HCT116 (cell line): ENCODE data around the gene SDK2. TPM values are rescaled to one million over a fixed set of nuclear protein-coding genes. Genes with fewer than 3 reads are reported as not detected.

ENCODE experiments used
- ATAC-seq: fragments of 200-7000 bp; cut with Tn5 transposase; 2 replicates; pipeline ENCODE4 v1.9.1; 2020; ENCODE audit warnings: mild to moderate bottlenecking, moderate library complexity
- BruUV-seq: library from RNA; stranded (reverse); fragments of 400-500 nt; replicated peaks from 2 replicates; lab custom pipeline; 2021; lab: Mats Ljungman, UMichigan
- CTCF ChIA-PET: fragments of 300-600 bp; sonication (Branson Sonifier 250); formaldehyde crosslinking; loops from one replicate; lab custom pipeline; 2021; ENCODE audit warnings: antibody characterized with exemption; lab: Charles Lee
- POLR2A ChIA-PET: fragments of 300-600, 350-600 bp; sonication (Branson Sonifier 250); formaldehyde crosslinking; loops from one replicate; lab custom pipeline; 2021; ENCODE audit warnings: antibody characterized with exemption; lab: Charles Lee
- RAD21 ChIA-PET, 2 experiments: fragments of 300-600 bp; sonication (Branson Sonifier 250); formaldehyde crosslinking; loops; one replicate each; lab custom pipeline; 2023; ENCODE audit warnings: low total read pairs in 2 of 2; ENCODE audit not compliant: uncharacterized antibody in 2 of 2, unreplicated experiment in 2 of 2, low non-redundant PET in 1 of 2; lab: Charles Lee
- DNase-seq: peaks from one replicate; pipeline ENCODE4 v3.0.0-alpha.2; 2010; ENCODE audit warnings: low read depth, low spot score
- H2AFZ ChIP-seq: fragments of 200-600 bp; shearing (Covaris generic), sonication (generic); 2 replicates; pipeline ENCODE4 v1.6.1; 2017; ENCODE audit warnings: low read depth, mixed run types, mixed read lengths, antibody characterized with exemption, low read length; ENCODE audit not compliant: poor library complexity, severe bottlenecking
- H3K27ac ChIP-seq: 2 replicates; pipeline ENCODE4 v1.5.1; 2012; ENCODE audit warnings: low read depth, low read length
- H3K27me3 ChIP-seq: fragments of 200-600 bp; sonication (generic); 2 replicates; pipeline ENCODE4 v1.6.1; 2016; ENCODE audit warnings: mixed run types, low read length, mixed read lengths; ENCODE audit not compliant: insufficient read depth
- H3K36me3 ChIP-seq, 2 experiments: fragments of 200-500 bp in 1 of 2; fragments of 200-600 bp in 1 of 2; sonication (Bioruptor generic) in 1 of 2; sonication (generic) in 1 of 2; 2 replicates each; pipeline versions ENCODE4 v1.5.1 to v1.6.1; 2014 to 2016; ENCODE audit warnings: low read length in 2 of 2, inconsistent platforms in 1 of 2, mixed read lengths in 1 of 2, mixed run types in 1 of 2; ENCODE audit not compliant: insufficient read depth in 2 of 2, control insufficient read depth in 1 of 2
- H3K4me1 ChIP-seq, 2 experiments: fragments of 200-600 bp in 1 of 2; sonication (generic) in 1 of 2; 2 replicates each; pipeline versions ENCODE4 v1.5.1 to v1.6.1; 2012 to 2017; ENCODE audit warnings: low read length in 2 of 2, inconsistent platforms in 1 of 2, mild to moderate bottlenecking in 1 of 2, mixed read lengths in 1 of 2, mixed run types in 1 of 2, moderate library complexity in 1 of 2; ENCODE audit not compliant: insufficient read depth in 2 of 2, control insufficient read depth in 1 of 2
- H3K4me2 ChIP-seq: fragments of 200-600 bp; sonication (generic); 2 replicates; pipeline ENCODE4 v1.6.1; 2017; ENCODE audit warnings: mixed run types, low read length, mixed read lengths
- H3K4me3 ChIP-seq, 2 experiments: fragments of 200-600 bp in 1 of 2; sonication (generic) in 1 of 2; replicated peaks in 1 of 2; 2 replicates each; pipeline ENCODE4 v1.5.1; 2011 to 2016; ENCODE audit warnings: low read length in 2 of 2, control low read depth in 1 of 2, low read depth in 1 of 2, mild to moderate bottlenecking in 1 of 2, mixed read lengths in 1 of 2, mixed run types in 1 of 2
- H3K79me2 ChIP-seq: fragments of 200-600 bp; sonication (generic); 2 replicates; pipeline ENCODE4 v1.6.1; 2017; ENCODE audit warnings: mild to moderate bottlenecking, mixed run types, low read length, moderate library complexity, mixed read lengths; ENCODE audit not compliant: insufficient read depth
- H3K9ac ChIP-seq: fragments of 200-600 bp; sonication (generic); 2 replicates; pipeline ENCODE4 v1.6.1; 2016; ENCODE audit warnings: low read length, mixed read lengths
- H3K9me2 ChIP-seq: fragments of 200-600 bp; sonication (generic), shearing (Covaris generic); 2 replicates; pipeline ENCODE4 v1.6.1; 2017; ENCODE audit warnings: mixed run types, mild to moderate bottlenecking, moderate library complexity; ENCODE audit not compliant: insufficient read depth
- H3K9me3 ChIP-seq, 2 experiments: fragments of 200-500 bp in 1 of 2; fragments of 200-600 bp in 1 of 2; sonication (Bioruptor generic) in 1 of 2; sonication (generic) in 1 of 2; 2 replicates each; pipeline ENCODE4 v1.6.1; 2014 to 2017; ENCODE audit warnings: low read length in 2 of 2, mixed read lengths in 2 of 2, inconsistent platforms in 1 of 2, low read depth in 1 of 2, mild to moderate bottlenecking in 1 of 2, mixed run types in 1 of 2, moderate library complexity in 1 of 2; ENCODE audit not compliant: control insufficient read depth in 1 of 2, insufficient read depth in 1 of 2
- H4K20me1 ChIP-seq: fragments of 200-600 bp; sonication (generic), shearing (Covaris generic); 2 replicates; pipeline ENCODE4 v1.6.1; 2017; ENCODE audit warnings: mixed run types, mild to moderate bottlenecking, moderate library complexity; ENCODE audit not compliant: insufficient read depth
- ATF3 ChIP-seq: IDR thresholded peaks from 2 replicates; pipeline ENCODE4 v1.6.1; 2012
- CBX3 ChIP-seq: IDR thresholded peaks from 2 replicates; pipeline ENCODE4 v1.6.1; 2012; ENCODE audit warnings: low read depth
- CEBPB ChIP-seq: IDR thresholded peaks from 2 replicates; pipeline ENCODE4 v1.6.1; 2012; ENCODE audit warnings: low read depth
- EGR1 ChIP-seq: IDR thresholded peaks from 2 replicates; pipeline ENCODE4 v1.6.1; 2012; ENCODE audit warnings: low read depth
- ELF1 ChIP-seq: IDR thresholded peaks from 2 replicates; pipeline ENCODE4 v1.6.1; 2012; ENCODE audit warnings: low read depth, borderline replicate concordance
- EZH2phosphoT487 ChIP-seq: fragments of 200-600 bp; IDR thresholded peaks from 2 replicates; pipeline ENCODE4 v1.6.1; 2018; ENCODE audit warnings: antibody characterized with exemption, borderline replicate concordance
- FOSL1 ChIP-seq: IDR thresholded peaks from 2 replicates; pipeline ENCODE4 v1.6.1; 2012; ENCODE audit warnings: low read depth
- JUND ChIP-seq: IDR thresholded peaks from 2 replicates; pipeline ENCODE4 v1.6.1; 2012
- POLR2AphosphoS5 ChIP-seq: IDR thresholded peaks from 2 replicates; pipeline ENCODE4 v1.6.1; 2011; ENCODE audit warnings: mild to moderate bottlenecking, low read depth, low read length, moderate library complexity
- RAD21 ChIP-seq: IDR thresholded peaks from 2 replicates; pipeline ENCODE4 v1.6.1; 2012; ENCODE audit warnings: low read depth, mild to moderate bottlenecking
- SP1 ChIP-seq: IDR thresholded peaks from 2 replicates; pipeline ENCODE4 v1.6.1; 2012; ENCODE audit warnings: low read depth
- SRF ChIP-seq: IDR thresholded peaks from 2 replicates; pipeline ENCODE4 v1.6.1; 2012; ENCODE audit warnings: low read depth
- YY1 ChIP-seq: IDR thresholded peaks from 2 replicates; pipeline ENCODE4 v1.6.1; 2011; ENCODE audit warnings: low read length, low read depth, moderate library complexity, mild to moderate bottlenecking; ENCODE audit not compliant: insufficient replicate concordance; ENCODE audit errors: extremely low read depth
- ZFX ChIP-seq: fragments of 450-650 bp; IDR thresholded peaks from 2 replicates; pipeline ENCODE4 v1.6.1; 2017
- ZNF274 ChIP-seq: fragments of 200-500 bp; sonication (Bioruptor generic); IDR thresholded peaks from 2 replicates; pipeline ENCODE4 v1.6.1; 2014; ENCODE audit warnings: mild to moderate bottlenecking, low read depth, low read length, inconsistent platforms
- intact Hi-C: fragments of 100-400 bp; cut with micrococcal nuclease; formaldehyde crosslinking; loops from 2 replicates; pipeline ENCODE4 v1.10.0; 2022
- total RNA-seq: library from RNA; stranded (reverse); gene quantifications from one replicate; pipeline ENCODE4 v1.2.1, GENCODE V29; 2021; ENCODE audit not compliant: unreplicated experiment
- TF ChIP-seq, protein P1 (sequence below): IDR thresholded peaks from 2 replicates; pipeline ENCODE4 v1.6.1; 2012; ENCODE audit warnings: low read depth
- TF ChIP-seq, protein P2 (sequence below): IDR thresholded peaks from 2 replicates; pipeline ENCODE4 v1.6.1; 2011; ENCODE audit warnings: mild to moderate bottlenecking, low read length, moderate library complexity; ENCODE audit not compliant: insufficient replicate concordance; ENCODE audit errors: extremely low read depth

The SDK2 gene
- total RNA-seq, 1 experiment from 2014 or later = 0.10 TPM

DNA sequence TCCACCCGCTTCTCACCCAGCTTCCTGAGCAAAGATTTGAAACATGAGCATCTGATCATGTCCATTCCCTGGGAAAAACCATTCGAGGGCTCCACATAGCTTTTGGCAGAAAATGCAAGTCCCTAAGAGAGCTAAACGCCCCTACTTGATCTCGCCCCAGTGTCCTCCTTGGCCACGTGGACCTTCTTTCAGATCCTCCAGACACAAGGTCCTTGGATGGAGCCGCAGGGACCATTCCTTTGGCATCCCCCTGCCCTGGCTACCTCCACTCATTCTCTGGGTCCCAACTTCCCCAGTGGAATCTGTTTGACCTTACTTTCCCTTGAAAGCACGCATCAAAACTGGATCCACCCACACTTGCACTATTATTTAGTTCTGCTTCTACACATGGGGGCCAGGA is 146.5 kb downstream of the SDK2 start (continued):
- TF ChIP-seq, protein P1, sequence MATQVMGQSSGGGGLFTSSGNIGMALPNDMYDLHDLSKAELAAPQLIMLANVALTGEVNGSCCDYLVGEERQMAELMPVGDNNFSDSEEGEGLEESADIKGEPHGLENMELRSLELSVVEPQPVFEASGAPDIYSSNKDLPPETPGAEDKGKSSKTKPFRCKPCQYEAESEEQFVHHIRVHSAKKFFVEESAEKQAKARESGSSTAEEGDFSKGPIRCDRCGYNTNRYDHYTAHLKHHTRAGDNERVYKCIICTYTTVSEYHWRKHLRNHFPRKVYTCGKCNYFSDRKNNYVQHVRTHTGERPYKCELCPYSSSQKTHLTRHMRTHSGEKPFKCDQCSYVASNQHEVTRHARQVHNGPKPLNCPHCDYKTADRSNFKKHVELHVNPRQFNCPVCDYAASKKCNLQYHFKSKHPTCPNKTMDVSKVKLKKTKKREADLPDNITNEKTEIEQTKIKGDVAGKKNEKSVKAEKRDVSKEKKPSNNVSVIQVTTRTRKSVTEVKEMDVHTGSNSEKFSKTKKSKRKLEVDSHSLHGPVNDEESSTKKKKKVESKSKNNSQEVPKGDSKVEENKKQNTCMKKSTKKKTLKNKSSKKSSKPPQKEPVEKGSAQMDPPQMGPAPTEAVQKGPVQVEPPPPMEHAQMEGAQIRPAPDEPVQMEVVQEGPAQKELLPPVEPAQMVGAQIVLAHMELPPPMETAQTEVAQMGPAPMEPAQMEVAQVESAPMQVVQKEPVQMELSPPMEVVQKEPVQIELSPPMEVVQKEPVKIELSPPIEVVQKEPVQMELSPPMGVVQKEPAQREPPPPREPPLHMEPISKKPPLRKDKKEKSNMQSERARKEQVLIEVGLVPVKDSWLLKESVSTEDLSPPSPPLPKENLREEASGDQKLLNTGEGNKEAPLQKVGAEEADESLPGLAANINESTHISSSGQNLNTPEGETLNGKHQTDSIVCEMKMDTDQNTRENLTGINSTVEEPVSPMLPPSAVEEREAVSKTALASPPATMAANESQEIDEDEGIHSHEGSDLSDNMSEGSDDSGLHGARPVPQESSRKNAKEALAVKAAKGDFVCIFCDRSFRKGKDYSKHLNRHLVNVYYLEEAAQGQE = no peak
- no peak for TF ChIP-seq EGR1
- TF ChIP-seq, all 23 proteins: peak for 0

GRCh38 chr17:73496232-73496631 is 148.0 kb downstream of the SDK2 start:
- no peaks in the 10 kb centered on the region for H4K20me1 ChIP-seq
- H3K36me3 ChIP-seq = no peaks in the 10 kb centered on the region
- H3K27ac ChIP-seq = no peak overlapping the region
- H3K9me3 ChIP-seq = no peaks in the 10 kb centered on the region
- no peaks in the 10 kb centered on the region for H3K4me1 ChIP-seq
- DNase-seq = no peak
- no peaks in the 10 kb centered on the region for H3K9me2 ChIP-seq
- TF ChIP-seq YY1 (no peak), ELF1 (no peak), EGR1 (no peak), POLR2AphosphoS5 (no peak), SRF (no peak), ATF3 (no peak), CEBPB (no peak), JUND (no peak), SP1 (no peak), FOSL1 (no peak), RAD21 (no peak), EZH2phosphoT487 (no peak), ZNF274 (no peak), ZFX (no peak), CBX3 (no peak)
- TF ChIP-seq, protein P1 = no peak
- TF ChIP-seq, protein P2, sequence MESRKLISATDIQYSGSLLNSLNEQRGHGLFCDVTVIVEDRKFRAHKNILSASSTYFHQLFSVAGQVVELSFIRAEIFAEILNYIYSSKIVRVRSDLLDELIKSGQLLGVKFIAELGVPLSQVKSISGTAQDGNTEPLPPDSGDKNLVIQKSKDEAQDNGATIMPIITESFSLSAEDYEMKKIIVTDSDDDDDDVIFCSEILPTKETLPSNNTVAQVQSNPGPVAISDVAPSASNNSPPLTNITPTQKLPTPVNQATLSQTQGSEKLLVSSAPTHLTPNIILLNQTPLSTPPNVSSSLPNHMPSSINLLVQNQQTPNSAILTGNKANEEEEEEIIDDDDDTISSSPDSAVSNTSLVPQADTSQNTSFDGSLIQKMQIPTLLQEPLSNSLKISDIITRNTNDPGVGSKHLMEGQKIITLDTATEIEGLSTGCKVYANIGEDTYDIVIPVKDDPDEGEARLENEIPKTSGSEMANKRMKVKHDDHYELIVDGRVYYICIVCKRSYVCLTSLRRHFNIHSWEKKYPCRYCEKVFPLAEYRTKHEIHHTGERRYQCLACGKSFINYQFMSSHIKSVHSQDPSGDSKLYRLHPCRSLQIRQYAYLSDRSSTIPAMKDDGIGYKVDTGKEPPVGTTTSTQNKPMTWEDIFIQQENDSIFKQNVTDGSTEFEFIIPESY = no peak
- TF ChIP-seq, all 23 proteins: peak for 0
- H2AFZ ChIP-seq = no peak overlapping the region
- intact Hi-C loops = no loop called here
- peaks cover 67% of the 10 kb centered on the region for H3K27me3 ChIP-seq
- H3K4me3 ChIP-seq = no peak overlapping the region
- ChIA-PET RAD21 (no interaction called here), POLR2A (no interaction called here), CTCF (no interaction called here)
- no peak for ATAC-seq
- BruUV-seq = no TSS peak
- no peaks in the 10 kb centered on the region for H3K79me2 ChIP-seq
- H3K9ac ChIP-seq = no peak overlapping the region
- H3K4me2 ChIP-seq = no peak overlapping the region
